Measurements from ENCODE around the gene TSPAN11. TPM values are rescaled to one million over a fixed set of nuclear protein-coding genes. Genes with fewer than 3 reads are reported as not detected.
A peak's percentile ranks its signal among the peaks of the same experiment; 100 is the strongest.
"Not testable (repeated sequence)": the region's sequence is repeated elsewhere in the genome, so short reads cannot be mapped to it uniquely, and the experiment has no call there.

Gene TSPAN11
- total RNA-seq, 1 donor from 2014 or later: 17.5 TPM

DNA sequence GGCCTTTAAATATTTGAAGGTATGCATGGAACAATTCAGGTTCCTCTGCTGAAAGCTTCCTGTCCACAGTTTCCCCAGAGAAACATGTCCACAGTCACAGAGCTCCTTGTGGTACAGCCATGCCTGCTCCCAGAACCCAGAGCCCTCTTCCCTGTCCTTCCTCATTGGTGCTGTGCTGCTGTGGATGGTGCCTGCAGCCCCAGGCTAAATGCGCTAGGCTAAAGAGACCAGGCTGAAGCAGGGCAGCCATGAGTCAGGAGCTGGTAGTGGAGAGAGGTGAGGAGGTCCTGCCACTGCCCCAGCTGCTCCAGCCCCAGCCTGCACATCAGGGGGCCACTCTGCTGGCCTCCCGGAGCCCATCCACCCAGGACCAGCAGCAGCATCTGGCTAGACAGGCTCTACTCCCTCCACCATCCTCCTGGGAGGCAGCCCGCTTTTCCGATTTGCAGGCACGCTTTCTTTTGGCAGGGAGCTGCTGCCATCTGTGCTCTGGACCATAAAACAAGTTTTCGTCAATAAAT lies 81.8 kb downstream of the TSPAN11 start:
- no peak overlapping the region for H3K27ac Mint-ChIP-seq
- no peaks in the 10 kb centered on the region for H3K36me3 Mint-ChIP-seq (ENCODE audit: insufficient read depth)
- no peaks in the 10 kb centered on the region for H3K4me1 Mint-ChIP-seq (ENCODE audit: low read depth)
- peaks cover 16% of the 10 kb centered on the region for H3K27me3 Mint-ChIP-seq
- TF ChIP-seq, protein P1, sequence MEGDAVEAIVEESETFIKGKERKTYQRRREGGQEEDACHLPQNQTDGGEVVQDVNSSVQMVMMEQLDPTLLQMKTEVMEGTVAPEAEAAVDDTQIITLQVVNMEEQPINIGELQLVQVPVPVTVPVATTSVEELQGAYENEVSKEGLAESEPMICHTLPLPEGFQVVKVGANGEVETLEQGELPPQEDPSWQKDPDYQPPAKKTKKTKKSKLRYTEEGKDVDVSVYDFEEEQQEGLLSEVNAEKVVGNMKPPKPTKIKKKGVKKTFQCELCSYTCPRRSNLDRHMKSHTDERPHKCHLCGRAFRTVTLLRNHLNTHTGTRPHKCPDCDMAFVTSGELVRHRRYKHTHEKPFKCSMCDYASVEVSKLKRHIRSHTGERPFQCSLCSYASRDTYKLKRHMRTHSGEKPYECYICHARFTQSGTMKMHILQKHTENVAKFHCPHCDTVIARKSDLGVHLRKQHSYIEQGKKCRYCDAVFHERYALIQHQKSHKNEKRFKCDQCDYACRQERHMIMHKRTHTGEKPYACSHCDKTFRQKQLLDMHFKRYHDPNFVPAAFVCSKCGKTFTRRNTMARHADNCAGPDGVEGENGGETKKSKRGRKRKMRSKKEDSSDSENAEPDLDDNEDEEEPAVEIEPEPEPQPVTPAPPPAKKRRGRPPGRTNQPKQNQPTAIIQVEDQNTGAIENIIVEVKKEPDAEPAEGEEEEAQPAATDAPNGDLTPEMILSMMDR (IDR thresholded peaks at IDR 0.05; ENCODE audit: unreplicated experiment): no peak
- H3K4me3 Mint-ChIP-seq (ENCODE audit: low read depth): no peak overlapping the region
- no peaks in the 10 kb centered on the region for H3K9me3 Mint-ChIP-seq (ENCODE audit: low read depth)
- no peak for DNase-seq (ENCODE audit: low spot score, unreplicated experiment)

GRCh38 chr12:31008961-31009840 lies 82.7 kb downstream of the TSPAN11 start:
- TF ChIP-seq, protein P1 (IDR thresholded peaks at IDR 0.05; ENCODE audit: unreplicated experiment): no peak
- Mint-ChIP-seq H3K4me1 (ENCODE audit: low read depth) (no peaks in the 10 kb centered on the region), H3K4me3 (ENCODE audit: low read depth) (no peak overlapping the region), H3K27me3 (peaks cover 10% of the 10 kb centered on the region), H3K27ac (peak overlapping the region; percentile 12), H3K9me3 (ENCODE audit: low read depth) (no peaks in the 10 kb centered on the region), H3K36me3 (ENCODE audit: insufficient read depth) (no peaks in the 10 kb centered on the region)
- no peak for DNase-seq (ENCODE audit: low spot score, unreplicated experiment)

DNA sequence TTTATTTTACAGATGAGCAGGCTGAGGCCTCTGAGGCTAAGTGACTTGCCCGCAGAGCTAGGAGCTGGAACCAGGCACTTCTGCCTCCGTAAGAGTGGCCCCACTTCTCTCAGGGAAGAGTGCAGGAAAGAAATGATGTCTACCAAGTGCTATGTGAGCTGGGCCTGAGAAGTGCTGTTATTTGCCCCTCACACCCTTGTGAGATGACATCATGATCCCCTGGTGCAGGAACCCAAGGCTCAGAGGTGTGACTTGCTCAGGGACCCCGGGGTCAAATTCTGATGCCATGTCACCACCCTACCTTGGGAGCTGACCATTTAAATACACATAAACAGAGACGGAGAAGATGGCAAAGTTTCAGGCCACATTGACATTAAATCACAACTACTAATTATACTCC lies 83.4 kb downstream of the TSPAN11 start:
- TF ChIP-seq, protein P1 (IDR thresholded peaks at IDR 0.05; ENCODE audit: unreplicated experiment): no peak
- no peak overlapping the region for H3K4me3 Mint-ChIP-seq (ENCODE audit: low read depth)
- H3K27me3 Mint-ChIP-seq: peaks cover 8% of the 10 kb centered on the region
- no peak for DNase-seq (ENCODE audit: low spot score, unreplicated experiment)
- H3K9me3 Mint-ChIP-seq (ENCODE audit: low read depth): no peaks in the 10 kb centered on the region
- no peaks in the 10 kb centered on the region for H3K36me3 Mint-ChIP-seq (ENCODE audit: insufficient read depth)
- no peak overlapping the region for H3K27ac Mint-ChIP-seq
- H3K4me1 Mint-ChIP-seq (ENCODE audit: low read depth): no peaks in the 10 kb centered on the region

- no peaks in the 10 kb centered on the region for H3K36me3 Mint-ChIP-seq (ENCODE audit: insufficient read depth)
- no peak overlapping the region for H3K27ac Mint-ChIP-seq
- H3K9me3 Mint-ChIP-seq (ENCODE audit: low read depth): no peaks in the 10 kb centered on the region
- no peak overlapping the region for H3K4me3 Mint-ChIP-seq (ENCODE audit: low read depth)
- TF ChIP-seq, protein P1 (IDR thresholded peaks at IDR 0.05; ENCODE audit: unreplicated experiment): no peak
- DNase-seq (ENCODE audit: low spot score, unreplicated experiment): no peak
- H3K27me3 Mint-ChIP-seq: peaks cover 8% of the 10 kb centered on the region
- no peaks in the 10 kb centered on the region for H3K4me1 Mint-ChIP-seq (ENCODE audit: low read depth)
Measured at GRCh38 chr12:31011336-31011735, 84.8 kb downstream of the TSPAN11 start.

GRCh38 chr12:31011746-31012566 lies 85.4 kb downstream of the TSPAN11 start:
- TF ChIP-seq, protein P1 (IDR thresholded peaks at IDR 0.05; ENCODE audit: unreplicated experiment): peak; percentile 44
- H3K4me1 Mint-ChIP-seq (ENCODE audit: low read depth): no peaks in the 10 kb centered on the region

DNA sequence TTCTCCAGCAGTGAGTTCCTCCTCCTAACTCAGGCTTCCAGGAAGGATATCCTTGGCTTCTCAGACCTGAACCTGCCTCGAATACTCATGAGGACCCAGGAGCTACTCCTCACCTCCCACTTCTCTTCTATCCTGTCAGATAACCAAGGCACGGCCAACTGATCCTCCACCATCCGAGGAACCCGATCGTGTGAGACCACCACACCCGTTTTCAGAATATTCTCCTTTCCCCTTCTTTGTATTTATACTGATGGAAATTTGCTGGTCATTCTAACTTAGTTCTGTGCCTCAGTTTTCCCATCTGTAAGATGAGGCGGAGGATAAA lies 86.0 kb downstream of the TSPAN11 start:
- not testable (repeated sequence) for H3K36me3 Mint-ChIP-seq (ENCODE audit: insufficient read depth); H3K27me3 Mint-ChIP-seq; H3K4me3 Mint-ChIP-seq (ENCODE audit: low read depth); DNase-seq (ENCODE audit: low spot score, unreplicated experiment); H3K4me1 Mint-ChIP-seq (ENCODE audit: low read depth); H3K9me3 Mint-ChIP-seq (ENCODE audit: low read depth); H3K27ac Mint-ChIP-seq

More at GRCh38 chr12:31011746-31012566, 85.4 kb downstream of the TSPAN11 start:
- H3K27me3 Mint-ChIP-seq: peaks cover 8% of the 10 kb centered on the region
- no peaks in the 10 kb centered on the region for H3K36me3 Mint-ChIP-seq (ENCODE audit: insufficient read depth)
- no peak overlapping the region for H3K4me3 Mint-ChIP-seq (ENCODE audit: low read depth)
- DNase-seq (ENCODE audit: low spot score, unreplicated experiment): no peak
- H3K9me3 Mint-ChIP-seq (ENCODE audit: low read depth): no peaks in the 10 kb centered on the region
- no peak overlapping the region for H3K27ac Mint-ChIP-seq

All from progenitor cell of endocrine pancreas (in vitro differentiated cells).